IPS DF 19.7 (cell line): ENCODE measurements around the gene COMP.
A peak's percentile ranks its signal among the peaks of the same experiment; 100 is the strongest.
"Not testable (repeated sequence)": the region's sequence is repeated elsewhere in the genome, so short reads cannot be mapped to it uniquely, and the experiment has no call there.

Experiments
- DNase-seq: peaks from one replicate; pipeline ENCODE4 v3.0.0-alpha.2; 2013; ENCODE audit warnings: low read depth, low spot score

The COMP gene

DNA sequence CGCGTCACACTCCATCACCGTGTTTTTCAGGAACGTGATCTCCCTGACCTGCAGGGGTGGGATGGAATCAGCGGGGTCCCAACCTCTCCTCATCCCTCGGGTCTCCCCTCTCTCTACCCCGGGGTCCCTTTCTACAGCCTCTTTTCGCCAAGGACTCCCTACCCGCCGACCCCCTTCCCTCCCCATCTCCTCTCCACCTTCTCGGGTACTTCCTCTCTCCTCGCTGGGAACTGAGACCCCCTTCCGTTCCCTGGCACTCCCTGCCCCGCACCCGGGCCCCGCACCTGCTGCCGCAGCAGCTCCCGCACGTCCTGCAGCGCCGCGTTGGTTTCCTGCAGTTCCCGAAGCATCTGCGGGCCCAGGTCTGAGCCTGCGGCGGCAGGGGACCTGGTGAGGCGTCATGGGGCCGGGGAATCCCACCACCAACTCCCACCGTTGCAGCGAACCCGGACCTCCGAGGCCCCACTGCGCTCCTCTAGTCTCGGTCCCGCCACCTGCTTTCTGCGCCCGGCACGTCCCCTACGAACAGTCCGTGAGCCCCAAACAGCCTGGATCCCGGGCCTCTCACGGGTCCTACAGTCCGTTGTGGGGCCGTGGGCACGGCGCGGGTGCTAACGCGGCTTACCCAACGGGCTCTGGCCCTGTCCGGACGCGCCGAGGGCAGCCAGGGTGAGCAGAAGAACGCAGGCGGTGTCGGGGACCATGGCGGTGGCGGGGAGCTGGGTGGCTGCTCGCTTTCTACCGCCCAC lies at the start of gene COMP:
Gene COMP (minus strand): TSS at position 740 of the 749 bp plus-strand sequence. CDS start 36 bp downstream, at position 704.
- DNase-seq, result no peak

DNA sequence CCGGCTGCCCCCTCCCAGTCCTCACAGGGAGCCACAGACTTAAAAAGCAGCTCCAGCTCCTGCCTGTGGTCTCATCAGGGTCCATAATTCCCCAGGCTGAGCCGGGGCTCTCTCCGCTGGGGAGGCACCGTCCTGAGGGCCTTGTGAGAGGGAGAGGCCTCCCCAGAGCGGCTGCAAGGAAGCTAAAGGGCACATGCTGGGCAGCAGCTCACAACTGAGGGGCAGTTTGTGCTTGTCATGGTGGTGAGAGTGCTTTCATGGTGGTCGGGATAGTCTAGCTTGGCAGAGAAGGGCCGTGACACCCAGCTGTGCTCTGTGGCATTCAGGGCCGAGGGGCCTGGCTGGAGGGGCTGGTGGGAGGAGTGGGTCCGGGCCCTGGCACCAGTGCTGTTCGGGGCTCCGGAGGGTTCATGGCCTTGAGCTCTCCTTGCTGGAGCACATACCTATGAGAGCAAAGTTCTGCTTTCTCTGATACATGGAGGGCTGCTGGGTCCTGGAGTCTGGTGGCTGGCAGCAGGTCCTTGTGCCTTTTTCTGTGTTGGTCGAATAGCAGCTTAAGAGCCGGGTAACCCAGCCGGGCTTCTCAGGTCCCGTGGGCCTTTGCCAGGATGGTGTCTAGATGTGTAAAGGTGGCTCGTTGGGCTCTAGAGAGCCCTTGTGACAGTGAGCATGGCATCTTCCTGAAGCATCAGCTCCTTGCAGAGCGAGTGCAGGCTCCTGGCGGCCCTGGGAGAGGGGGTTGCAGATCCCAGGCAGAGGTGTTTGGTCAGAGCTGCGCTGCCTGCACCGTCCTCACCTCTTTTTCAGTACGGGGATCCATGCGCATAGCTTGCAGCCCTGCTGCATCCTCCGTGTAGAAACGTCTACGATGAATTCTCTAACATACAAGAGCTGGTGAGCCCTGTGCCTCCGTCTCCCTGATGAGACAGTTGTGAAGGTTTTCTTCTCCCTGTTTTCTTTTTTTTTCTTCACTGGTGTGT lies 49.5 kb upstream of the COMP start:
- no peak for DNase-seq

DNA sequence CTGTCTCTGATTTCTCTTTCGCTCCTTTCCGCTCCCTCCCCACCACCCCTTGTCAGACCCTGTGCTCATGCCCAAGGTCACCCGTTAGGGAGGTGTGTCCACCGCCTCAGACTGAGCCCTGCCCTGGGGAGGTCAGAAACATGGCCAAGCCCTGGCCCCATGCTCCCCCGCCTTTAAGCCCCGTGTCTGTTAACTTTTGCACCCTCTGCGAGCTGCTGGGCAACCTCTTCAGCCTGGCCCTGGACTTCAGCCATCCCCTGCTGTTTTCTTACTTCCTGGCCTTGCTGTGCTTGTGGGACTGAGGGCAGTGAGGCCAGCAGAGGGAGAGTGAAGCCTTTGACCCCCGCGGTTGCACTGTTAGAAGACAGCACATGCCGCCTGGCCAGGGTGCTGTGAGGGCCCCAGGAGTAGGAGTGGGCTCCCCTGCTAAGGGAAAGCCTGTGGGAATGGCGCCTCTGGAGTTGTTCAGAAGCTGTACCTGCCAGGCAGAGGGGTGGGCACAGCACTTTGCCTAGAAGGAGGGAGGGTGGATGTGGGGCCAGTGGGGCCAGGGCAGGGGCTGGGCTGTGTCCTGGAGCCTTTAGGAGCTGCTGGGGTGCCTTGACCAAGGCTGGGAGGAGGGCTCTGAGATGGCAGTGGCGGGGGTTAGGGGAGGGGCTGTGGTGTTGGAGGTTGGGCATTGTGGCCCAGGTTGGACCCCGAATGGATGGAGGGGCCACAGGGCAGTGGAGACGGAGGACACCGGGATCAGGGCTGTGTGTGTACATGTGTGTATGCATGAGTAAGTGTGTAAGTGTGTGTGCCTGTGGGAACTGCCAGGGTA lies 48.6 kb upstream of the COMP start:
- DNase-seq, result no peak

DNA sequence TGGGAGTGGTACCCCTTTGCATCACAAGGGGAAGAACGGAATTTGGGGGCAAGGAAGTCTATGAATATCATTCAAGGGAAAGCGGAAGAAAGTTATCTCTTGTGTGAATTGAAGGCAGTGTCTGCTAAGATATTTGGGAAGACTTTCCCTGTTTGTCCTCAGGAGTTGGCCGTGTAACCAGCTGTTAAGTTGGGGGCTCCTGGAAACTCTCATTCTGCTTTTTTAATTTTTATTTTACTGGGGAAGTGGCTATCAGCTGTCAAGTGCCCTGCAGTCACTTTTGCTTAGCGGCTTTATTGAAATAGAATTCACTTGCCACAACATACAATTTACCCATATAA lies 43.5 kb upstream of the COMP start:
- no peak for DNase-seq

DNA sequence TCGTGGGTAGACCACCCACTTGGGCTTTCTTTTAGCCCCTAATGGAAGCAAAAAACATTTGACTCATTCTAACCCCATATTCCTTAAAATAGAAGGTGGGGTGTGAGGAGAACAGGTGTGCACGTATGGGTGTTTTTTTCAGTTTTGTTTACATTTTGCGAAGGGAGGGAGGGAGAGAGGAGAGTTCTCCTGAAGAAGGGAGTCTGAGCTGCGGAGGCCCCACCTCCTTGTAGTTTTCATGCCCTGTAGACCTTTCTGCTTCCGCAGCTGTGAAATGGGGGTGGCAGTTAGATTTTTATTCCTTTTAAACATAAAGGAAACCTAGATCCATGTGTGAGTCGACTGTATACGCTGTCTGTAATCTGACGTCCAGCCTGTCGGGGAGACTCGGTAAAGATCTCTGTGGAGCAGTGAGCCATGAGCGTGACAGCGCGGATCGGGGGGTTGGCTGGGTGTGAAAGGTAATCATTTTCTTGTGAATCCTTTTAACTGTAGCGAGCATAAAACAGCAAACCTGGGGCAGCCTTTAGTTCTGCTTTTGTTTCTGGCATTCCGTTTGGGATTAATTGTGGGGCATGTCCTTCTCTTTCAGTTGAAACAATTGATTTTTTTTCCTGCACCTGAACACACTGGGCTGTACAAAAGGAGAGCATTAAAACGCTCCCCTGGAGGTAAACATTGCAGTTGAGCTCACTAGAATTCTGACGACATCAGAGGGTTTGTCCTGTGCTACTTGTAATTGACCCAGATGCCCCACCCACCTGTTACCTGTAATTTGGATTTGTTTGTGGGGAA lies 42.9 kb upstream of the COMP start:
- DNase-seq, result no peak

DNA sequence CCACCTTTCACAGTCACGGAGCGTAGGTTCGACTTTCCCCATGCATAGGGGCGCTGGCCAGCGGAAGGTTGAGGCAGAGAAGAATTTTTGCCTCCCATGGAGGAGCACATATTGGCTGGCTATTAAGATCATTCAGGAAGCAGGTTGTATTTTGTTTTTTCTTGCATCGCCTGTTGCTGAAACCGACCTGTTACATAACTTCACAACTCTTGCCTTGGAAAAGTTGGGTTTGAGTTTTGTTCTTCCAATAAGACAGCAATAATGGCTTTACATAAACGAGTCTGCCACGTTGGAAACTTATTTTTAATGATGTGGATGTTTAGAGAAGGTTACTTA lies 42.0 kb upstream of the COMP start:
- DNase-seq, result no peak

DNA sequence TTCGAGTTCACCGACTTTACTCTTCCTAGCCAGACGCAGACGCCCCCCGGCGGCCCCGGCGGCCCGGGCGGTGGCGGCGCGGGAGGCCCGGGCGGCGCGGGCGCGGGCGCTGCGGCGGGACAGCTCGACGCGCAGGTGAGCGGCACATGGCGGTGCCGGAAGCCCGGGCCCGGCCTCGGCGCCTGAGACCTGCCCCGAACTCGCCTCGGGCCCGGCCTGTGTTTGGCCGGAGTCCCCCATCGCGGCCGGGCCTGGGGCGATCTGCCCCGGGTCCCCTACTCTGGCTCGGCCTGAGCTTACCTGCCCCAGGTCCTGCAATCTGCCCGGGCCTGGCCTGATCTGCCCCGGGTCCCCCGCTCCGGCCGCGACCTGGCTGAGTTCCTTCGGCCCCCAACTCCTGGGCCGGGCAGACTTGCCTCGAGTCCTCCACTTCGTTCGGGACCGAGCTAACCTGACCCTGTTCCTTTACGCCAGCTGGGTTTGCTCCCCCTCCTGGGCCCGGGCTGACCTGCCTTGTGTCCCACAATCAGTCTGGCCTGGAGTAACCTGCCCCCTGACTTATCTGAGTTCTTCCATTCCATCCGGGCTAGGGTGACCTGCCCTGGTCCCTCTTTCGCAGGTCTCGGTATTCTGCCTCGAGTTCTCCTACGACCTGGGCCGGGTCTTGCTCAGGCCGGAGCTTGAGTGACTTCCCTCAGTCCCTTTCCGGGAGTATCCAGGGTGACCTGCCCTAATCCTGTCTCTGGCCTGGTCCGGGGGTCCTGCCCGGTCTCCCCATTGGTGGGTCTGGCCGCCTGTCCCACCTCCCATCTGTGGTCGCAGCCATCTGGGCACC lies 41.4 kb upstream of the COMP start:
- no peak for DNase-seq

DNA sequence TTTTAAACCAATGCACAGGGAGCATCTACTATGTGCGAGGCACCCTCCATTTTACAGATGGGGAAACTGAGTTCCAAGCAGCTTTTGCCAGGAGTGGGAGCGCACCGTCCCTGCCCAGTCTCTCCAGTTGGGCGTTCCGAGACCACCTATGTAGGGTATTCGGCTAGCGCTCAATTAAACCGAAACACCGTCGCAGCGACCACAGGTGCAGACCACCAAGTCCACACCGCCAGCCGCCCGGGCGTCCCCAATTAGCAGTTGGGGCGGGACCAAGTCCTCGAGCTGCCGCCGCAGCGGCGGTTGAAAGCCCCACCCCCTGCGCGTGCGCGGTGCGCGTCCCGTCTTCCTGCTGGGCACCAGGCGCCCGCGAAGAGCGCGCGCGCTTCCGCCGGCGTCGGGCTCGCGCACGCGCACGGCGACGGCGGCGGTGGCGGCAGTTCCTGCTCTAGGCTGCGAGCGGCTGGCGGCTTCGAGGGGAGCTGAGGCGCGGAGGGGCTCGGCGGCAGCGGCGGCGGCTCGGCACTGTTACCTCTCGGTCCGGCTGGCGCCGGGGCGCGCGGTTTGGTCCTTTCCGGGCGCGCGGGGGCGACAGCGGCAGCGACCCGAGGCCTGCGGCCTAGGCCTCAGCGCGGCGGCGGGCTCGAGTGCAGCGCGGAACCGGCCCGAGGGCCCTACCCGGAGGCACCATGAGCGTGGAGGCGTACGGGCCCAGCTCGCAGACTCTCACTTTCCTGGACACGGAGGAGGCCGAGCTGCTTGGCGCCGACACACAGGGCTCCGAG lies 40.6 kb upstream of the COMP start, which contains the start of gene UPF1:
Gene UPF1 (plus strand): TSS at position 436 of the 782 bp plus-strand sequence. CDS start 251 bp downstream, at position 687.
- peak; percentile 64 for DNase-seq

DNA sequence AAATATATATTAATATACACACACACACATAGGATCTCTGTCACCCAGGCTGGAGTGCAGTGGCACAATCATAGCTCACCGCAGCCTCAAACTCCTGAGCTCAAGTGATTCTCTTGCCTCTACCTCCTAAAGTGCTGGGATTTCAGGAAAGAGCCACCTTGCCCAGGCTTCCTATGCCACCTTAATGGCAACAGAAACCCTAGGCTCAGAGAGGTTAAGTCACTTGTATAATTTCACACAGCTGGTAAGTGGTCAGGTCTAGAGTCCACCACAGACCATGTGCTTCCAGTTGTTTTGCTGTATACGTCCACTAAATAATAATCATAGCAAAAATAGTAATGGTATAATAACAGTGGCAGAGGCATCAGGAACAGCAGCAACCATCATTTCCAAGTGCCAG lies 39.4 kb upstream of the COMP start:
- DNase-seq, result no peak

DNA sequence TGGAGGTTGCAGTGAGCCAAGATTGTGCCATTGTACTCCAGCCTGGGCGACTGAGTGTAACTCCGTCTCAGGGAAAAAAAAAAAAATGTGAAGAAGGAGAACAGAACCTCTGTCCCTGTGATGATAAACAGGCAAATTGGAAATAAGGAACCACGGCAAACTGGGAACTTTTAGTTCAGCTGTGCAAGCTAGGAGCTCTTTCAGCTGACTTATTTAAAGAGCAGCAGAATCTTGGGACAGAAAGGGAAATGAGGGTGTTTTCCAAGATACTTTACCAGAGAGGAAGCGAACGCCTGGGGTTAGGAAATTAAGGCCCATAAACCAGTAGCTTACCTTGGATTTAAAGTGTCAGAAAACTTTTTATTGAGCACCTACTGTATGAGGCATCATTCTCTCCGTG lies 37.7 kb upstream of the COMP start:
- no peak for DNase-seq

DNA sequence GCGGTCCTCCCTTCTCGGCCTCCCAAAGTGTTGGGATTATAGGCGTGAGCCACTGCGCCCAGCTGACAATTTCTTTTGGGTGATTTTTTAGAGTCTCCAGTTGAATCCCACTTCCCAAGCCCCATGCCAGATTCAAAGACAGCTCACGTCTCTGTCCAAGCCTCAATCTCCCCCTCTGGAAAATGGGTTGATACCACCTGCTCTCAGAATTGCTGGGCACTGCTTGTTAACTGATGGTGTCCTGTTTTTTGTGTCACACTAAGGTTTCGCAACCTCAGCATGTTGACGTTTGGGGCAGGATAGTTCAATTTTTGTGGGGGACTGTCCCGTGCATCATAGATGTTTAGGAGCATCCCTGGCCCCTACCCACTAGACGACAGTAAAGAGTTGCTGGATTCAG lies 26.5 kb upstream of the COMP start:
- no peak for DNase-seq

DNA sequence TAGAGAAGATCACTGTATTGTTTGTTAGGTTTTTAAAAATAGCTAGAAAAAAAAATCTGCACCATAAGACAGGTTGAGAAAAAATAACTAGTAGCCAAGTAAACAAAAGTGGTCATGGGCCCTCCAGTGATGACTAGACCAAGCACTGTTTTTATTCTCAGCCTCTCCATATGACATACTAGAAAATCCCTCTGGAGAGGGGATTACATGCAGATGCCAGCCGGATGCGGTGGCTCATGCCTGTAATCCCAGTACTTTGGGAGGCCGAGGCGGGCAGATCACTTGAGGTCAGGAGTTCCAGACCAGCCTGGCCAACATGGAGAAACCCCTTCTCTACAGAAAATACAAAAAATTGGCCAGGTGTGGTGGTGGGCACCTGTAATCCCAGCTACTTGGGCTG lies 25.5 kb upstream of the COMP start:
- DNase-seq, result not testable (repeated sequence)

DNA sequence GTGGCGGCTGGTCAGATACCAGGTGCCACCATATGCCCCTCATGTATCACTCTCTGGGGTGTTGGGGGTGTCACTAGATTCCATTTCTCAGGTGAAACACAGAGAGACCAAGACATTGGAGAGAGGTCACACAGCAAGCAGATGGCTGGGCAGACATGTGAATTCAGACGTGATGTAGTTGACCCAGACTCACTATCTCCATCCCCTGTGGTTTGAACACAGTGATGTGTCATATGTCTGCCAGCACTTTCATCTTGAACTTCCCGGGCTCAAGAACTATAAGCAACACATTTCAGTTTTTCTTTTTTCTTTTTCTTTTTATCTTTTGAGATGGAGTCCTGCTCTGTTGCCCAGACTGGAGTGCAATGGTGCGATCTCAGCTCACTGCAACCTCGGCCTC lies 24.6 kb upstream of the COMP start:
- DNase-seq, result no peak

DNA sequence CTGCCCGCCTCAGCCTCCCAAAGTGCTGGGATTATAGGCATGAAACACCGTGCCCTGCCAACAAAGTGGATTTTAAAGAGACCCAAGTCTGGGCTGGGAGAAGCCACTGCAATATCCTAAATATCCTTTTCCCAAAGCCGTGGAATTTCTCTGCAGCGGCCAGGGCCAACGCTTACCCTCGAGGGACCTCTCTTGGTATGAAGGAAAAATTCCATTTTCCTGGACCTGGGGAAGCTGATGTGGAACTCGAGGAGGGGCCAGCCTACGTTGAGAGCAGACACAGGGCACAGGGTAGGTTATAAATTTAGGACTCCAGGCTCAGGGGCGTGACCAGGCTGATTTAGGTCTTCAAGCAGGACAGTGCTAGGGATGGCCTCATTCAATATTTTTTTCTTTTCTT lies 23.0 kb upstream of the COMP start:
- DNase-seq, result no peak

DNA sequence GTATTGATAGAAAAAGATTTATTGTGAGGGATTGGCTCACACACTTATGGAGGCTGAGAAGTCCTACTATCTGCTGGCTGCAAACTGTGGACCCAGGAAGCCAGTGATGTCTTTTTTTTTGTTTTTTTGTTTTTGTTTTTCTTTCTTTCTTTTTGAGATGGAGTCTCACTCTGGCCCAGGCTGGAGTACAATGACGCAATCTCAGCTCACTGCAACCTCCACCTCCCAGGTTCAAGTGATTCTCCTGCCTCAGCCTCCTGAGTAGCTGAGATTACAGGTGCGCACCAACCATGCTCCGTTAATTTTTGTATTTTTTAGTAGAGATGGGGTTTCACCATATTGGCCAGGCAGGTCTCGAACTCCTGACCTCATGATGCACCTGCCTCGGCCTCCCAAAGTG lies 20.5 kb upstream of the COMP start:
- not testable (repeated sequence) for DNase-seq

DNA sequence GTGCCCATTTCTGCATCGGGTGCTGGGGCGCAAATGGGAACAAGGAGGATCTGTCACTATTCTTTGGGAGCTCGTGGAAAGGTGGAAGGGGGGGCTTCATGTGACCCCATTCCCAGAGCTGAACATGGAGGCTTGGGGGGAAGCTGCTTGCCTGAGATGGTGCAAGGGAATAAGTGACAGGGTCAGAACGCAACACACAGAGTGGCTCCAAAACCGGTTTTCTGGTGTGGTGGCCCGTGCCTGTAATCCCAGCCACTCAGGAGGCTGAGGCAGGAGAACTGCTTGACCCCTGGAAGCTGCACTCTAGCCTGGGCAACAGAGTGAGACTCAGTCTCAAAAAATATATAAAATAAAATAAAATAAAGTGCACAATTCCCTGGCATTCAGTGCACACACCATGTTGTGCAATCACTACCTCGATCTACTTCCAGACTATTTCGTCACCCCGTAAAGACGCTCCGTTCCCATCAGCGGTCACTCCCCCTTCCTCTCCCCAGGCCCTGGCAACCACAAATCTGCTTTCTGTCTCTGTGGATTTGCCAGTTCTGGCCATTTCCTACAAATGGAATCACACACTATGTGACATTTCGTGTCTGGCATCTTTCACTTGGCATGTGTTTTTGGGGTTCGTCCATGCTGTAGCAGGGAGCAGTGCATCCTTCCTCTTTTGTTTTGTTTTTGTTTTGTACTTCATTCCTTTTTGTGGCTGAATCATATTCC lies 18.2 kb upstream of the COMP start:
- DNase-seq, result no peak

DNA sequence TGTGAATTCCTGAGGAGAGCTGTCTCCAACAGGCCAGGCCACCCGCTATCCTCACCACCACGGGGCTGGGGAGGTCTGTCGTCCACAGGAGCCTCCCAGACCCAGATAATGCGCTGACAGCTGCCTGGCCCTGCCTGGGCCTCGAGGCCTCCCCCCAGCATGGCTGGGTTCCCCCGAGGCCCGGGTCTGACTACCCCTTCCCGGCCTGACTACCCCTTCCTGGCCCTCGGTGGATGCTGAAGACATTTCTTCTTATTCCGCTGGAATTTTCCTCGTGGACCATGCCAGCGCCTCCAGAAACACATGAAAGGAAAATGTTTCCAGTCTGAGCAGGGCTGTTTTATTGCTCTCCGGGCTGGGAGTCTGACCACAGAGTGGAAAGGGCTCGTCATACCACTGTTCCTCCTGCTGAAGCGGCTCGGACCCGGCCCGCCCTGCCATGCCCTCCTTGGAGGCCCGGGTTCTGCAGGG lies 16.8 kb upstream of the COMP start:
- DNase-seq, result no peak

DNA sequence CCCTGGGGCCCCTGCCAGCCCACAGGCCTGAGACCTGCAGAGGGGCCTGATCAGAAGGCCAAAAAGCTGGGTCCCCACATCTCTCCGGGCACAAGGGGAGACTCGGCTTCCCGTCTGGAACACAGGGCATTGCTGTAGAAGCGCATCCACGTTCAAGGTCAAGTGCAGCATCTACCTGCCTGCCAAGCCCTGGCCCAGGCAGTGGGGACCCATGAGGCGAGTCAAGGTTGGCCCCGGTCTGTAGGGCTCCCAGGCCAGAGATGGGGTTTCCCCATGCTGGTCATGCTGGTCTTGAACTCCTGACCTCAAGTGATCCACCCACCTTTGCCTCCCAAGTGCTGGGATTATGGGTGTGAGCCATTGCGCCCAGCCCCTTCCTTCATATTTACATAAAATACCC lies 13.5 kb upstream of the COMP start:
- DNase-seq, result no peak

DNA sequence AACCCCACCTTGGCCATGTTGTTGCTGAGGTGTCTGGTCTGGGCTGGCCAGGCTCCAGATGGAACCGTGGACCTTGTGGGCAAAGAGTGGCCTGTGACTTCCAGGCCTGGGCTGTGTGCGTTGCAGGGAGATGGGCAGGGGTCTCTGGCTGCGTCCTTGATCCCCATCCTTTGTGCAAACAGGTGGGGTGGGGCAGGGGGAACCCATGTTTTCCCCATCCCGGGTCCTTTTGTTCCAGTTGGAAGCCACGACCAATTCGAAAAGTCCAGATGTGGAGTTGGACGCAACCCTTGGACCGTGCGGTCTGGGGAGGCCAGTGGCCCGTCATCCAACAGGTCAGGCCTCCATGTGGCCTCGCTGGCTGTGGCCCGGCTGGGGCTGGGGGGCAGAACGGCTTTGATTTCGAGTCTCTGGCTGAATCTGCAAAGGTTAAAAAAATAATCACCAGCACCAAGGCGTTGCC lies 13.1 kb upstream of the COMP start:
- DNase-seq, result no peak
